ENCODE measurements around the gene FGFRL1.
"Not testable (repeated sequence)": the region's sequence is repeated elsewhere in the genome, so short reads cannot be mapped to it uniquely, and the experiment has no call there.

Gene FGFRL1

DNA sequence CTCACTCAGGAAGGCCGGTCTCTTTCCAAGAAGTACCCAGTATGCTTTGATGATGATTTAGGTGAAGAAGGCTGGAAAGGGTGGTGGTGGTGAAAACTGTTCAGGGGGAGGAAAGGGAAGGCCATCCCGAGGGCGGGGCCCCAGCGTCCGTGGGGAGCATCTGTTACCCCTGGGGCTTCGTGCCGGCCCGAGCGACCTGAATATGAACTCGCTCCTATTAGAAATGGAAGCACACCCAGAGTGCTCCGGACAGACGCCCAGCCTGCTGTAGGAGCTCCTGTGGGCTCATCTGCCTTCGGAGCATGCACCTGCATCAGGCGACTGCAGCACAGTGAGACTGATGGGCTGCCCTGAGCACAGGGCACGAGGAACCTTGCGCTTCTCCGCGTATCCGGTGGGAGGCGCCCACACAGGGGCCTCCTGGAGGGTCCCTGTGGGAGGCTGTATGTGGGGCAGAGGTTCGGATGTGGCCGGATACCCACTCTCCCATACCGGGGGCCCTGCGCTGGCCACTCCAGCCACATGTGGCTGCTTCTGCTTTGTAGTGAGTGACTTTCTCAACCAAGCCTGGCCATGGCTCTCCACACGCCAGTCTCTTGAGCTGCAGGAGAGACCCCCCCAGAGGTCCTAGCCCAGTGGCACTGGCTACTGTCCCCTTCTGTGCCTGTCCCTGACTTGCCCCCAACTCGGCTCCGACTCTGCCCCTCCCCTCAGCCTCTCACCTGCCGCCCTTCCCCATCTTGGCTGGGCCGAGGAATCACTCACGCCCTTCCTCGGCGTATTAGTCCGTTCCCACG lies 36.7 kb downstream of the FGFRL1 start:
- no peaks in the 10 kb centered on the region for H3K9me3 ChIP-seq (ENCODE audit: control insufficient read depth, low read length)
- peaks cover 49% of the 10 kb centered on the region for H3K4me1 ChIP-seq (ENCODE audit: control insufficient read depth, insufficient read depth, low read length)
- DNase-seq (ENCODE audit: low read depth): no peak
- no peaks in the 10 kb centered on the region for H3K36me3 ChIP-seq (ENCODE audit: control insufficient read depth, insufficient read depth, low read length, severe bottlenecking)
- no peaks in the 10 kb centered on the region for H3K27me3 ChIP-seq (replicated peaks; ENCODE audit: control insufficient read depth, insufficient read depth, low read length)
- H3K4me3 ChIP-seq (ENCODE audit: low read length): peak overlapping the region; percentile 59
- peak overlapping the region; percentile 81 for H3K9ac ChIP-seq (ENCODE audit: low read length)

DNA sequence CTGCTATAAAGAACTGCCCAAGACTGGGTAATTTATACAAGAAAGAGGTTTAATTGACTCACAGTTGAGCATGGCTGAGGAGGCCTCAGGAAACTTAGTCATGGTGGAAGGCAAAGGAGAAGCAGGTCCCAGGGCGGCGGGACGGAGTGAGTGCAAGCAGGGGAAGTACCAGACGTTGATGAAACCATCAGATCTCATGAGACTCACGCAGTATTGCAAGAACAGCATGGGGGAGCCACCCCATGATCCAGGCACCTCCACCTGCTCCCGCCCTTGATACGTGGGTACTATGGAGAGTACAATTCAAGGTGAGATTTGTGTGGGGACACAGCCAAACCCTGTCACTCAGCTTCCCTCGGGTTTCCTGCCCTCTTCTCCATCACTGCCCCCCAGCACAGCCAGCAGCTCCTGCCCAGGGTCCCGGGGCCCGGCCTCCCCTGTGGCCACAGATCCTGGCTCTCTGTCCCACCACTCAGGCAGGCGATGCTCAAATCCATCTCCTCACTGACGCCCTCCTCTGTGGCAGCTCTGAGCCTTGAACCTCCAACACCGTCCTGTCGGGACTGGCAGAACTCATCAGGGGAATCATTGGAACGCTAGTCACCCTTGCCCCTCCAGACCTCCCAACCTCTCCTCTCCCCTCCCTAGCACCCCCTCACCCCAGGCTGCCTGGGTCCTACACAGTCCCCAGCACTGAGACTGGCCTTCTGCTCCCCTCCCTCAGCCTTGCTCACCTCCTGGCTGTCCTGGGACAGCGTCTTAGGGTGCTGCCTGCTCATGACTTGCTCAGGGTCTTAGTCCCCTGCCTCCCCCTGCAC lies 37.6 kb downstream of the FGFRL1 start:
- DNase-seq (ENCODE audit: low read depth): no peak
- Histone ChIP-seq H3K27me3 (replicated peaks; ENCODE audit: control insufficient read depth, insufficient read depth, low read length) (no peaks in the 10 kb centered on the region), H3K36me3 (ENCODE audit: control insufficient read depth, insufficient read depth, low read length, severe bottlenecking) (no peaks in the 10 kb centered on the region), H3K4me1 (ENCODE audit: control insufficient read depth, insufficient read depth, low read length) (peaks cover 48% of the 10 kb centered on the region), H3K9ac (ENCODE audit: low read length) (no peak overlapping the region), H3K9me3 (ENCODE audit: control insufficient read depth, low read length) (no peaks in the 10 kb centered on the region), H3K4me3 (ENCODE audit: low read length) (no peak overlapping the region)

DNA sequence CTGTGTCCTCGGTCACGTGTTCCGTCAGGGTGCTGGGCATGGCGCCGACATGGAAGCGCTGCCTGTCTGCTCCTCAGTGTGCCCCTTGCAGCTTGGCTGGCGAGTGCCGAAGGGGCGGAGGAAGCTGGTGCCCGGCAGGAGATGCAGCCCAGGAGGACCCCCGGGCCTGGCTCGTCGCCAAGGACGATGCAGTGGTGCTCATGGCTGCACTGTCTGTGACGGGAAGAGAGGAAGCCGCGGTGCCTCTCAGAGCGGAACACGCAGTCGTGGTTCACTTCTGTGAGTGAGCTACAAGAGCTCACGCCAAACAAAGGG lies 38.1 kb downstream of the FGFRL1 start:
- no peak for DNase-seq (ENCODE audit: low read depth)
- Histone ChIP-seq H3K9ac (ENCODE audit: low read length) (no peak overlapping the region), H3K4me3 (ENCODE audit: low read length) (no peak overlapping the region), H3K27me3 (replicated peaks; ENCODE audit: control insufficient read depth, insufficient read depth, low read length) (no peaks in the 10 kb centered on the region), H3K36me3 (ENCODE audit: control insufficient read depth, insufficient read depth, low read length, severe bottlenecking) (no peaks in the 10 kb centered on the region), H3K4me1 (ENCODE audit: control insufficient read depth, insufficient read depth, low read length) (peaks cover 42% of the 10 kb centered on the region), H3K9me3 (ENCODE audit: control insufficient read depth, low read length) (no peaks in the 10 kb centered on the region)

DNA sequence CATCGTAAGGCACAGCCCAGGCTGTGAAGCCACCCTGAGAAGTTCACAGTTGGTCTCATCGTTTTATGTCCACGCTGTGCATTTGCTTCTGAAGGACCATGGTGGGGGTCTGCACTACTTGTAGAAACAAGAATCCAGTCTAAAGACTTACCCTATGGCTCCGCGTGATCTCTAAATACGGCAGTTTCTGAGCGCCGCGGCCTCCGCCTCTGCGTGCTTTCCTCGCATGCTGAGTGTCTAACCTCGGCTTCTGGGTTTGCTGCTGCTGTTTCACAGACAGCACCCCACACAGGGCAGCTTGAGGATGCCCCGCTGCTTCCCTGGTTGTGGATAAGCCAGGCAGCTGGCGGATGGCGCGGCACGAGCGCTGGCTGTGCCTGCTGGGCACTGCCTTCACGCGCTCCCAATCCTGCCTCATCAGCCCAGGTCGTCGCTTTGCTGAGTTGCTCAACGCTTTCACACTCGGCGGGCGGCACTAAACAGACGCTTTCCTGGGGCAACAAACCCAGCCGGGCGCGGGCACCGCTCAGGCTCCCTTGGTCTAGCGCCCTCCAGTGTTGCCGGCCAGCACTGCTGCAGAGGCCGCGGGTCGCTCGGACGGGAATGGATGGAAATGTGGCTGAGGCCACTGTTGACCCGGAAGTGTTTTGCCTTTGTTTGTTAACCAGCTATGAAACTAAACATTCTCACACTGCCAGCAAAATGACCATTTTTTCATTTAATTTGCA lies 39.2 kb downstream of the FGFRL1 start:
- H3K27me3 ChIP-seq (replicated peaks; ENCODE audit: control insufficient read depth, insufficient read depth, low read length): no peaks in the 10 kb centered on the region
- no peaks in the 10 kb centered on the region for H3K9me3 ChIP-seq (ENCODE audit: control insufficient read depth, low read length)
- H3K9ac ChIP-seq (ENCODE audit: low read length): no peak overlapping the region
- no peaks in the 10 kb centered on the region for H3K36me3 ChIP-seq (ENCODE audit: control insufficient read depth, insufficient read depth, low read length, severe bottlenecking)
- peaks cover 31% of the 10 kb centered on the region for H3K4me1 ChIP-seq (ENCODE audit: control insufficient read depth, insufficient read depth, low read length)
- no peak overlapping the region for H3K4me3 ChIP-seq (ENCODE audit: low read length)
- DNase-seq (ENCODE audit: low read depth): no peak

DNA sequence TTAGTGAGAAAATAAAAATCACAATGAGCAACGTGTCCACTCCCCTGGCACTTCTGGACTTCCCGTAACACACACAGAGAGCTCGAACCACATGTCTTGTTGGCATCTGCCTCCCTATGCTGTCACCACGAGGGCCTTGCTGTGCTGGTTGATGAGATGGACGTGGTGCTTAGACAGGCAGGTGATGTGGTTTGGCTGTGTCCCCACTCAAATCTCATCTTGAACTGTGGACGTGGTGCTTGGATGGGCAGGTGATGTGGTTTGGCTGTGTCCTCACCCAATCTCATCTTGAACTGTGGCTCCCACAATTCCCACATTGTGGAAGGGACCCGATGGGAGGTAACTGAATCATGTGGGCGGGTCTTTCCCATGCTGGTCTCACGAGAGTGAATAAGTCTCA lies 40.0 kb downstream of the FGFRL1 start:
- H3K4me3 ChIP-seq (ENCODE audit: low read length): no peak overlapping the region
- H3K9ac ChIP-seq (ENCODE audit: low read length): no peak overlapping the region
- H3K4me1 ChIP-seq (ENCODE audit: control insufficient read depth, insufficient read depth, low read length): peaks cover 31% of the 10 kb centered on the region
- no peaks in the 10 kb centered on the region for H3K9me3 ChIP-seq (ENCODE audit: control insufficient read depth, low read length)
- no peaks in the 10 kb centered on the region for H3K27me3 ChIP-seq (replicated peaks; ENCODE audit: control insufficient read depth, insufficient read depth, low read length)
- no peaks in the 10 kb centered on the region for H3K36me3 ChIP-seq (ENCODE audit: control insufficient read depth, insufficient read depth, low read length, severe bottlenecking)
- DNase-seq (ENCODE audit: low read depth): no peak

DNA sequence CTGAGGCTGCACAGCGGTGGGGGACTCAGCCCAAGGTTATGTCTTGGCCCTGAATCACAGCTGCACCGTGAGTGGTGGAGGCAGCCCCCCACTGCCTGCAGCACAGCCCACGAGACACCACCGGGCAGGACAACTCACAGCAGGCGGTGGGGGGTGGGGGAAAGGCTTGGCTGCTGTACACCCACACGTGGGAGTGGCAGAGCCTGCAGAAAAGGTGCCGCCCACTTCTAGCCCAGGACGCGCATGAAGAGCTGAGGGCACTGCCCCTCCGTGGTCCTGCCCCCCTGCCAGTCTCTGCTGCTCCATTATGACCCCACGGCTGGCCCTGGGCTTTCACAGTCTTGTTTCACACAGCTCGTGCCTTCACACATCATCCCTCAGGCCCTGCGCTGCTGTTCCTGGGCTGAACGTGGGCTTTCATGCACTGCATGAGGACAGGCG lies 40.8 kb downstream of the FGFRL1 start:
- H3K27me3 ChIP-seq (replicated peaks; ENCODE audit: control insufficient read depth, insufficient read depth, low read length): no peaks in the 10 kb centered on the region
- peak overlapping the region; percentile 16 for H3K9ac ChIP-seq (ENCODE audit: low read length)
- no peaks in the 10 kb centered on the region for H3K9me3 ChIP-seq (ENCODE audit: control insufficient read depth, low read length)
- H3K36me3 ChIP-seq (ENCODE audit: control insufficient read depth, insufficient read depth, low read length, severe bottlenecking): no peaks in the 10 kb centered on the region
- no peak overlapping the region for H3K4me3 ChIP-seq (ENCODE audit: low read length)
- H3K4me1 ChIP-seq (ENCODE audit: control insufficient read depth, insufficient read depth, low read length): peaks cover 26% of the 10 kb centered on the region
- DNase-seq (ENCODE audit: low read depth): no peak

DNA sequence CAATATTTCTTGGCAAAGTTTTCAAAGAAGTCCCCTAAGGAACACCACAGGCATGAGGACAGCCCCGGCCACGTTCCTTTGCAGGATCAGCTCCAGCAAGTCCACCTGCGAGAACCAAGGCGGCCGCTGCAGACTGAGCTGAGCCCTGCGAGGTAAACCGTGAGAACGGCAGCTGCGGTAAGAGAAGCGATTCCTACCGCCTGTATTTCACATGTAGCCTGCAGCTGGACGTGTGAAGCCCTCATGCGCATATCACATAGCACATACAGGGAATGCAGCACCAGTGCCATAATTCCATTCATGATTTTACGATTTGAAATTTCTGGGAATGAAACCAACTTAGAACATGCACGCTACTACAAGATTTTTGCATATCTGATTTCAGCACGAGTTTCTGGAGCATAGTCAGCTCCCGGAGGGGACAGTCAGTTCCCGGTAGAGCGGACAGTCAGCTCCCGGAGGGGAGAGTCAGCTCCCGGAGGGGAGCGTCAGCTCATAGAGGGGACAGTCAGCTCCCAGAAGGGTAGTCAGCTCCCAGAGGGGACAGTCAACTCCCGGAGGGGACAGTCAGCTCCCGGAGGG lies 41.7 kb downstream of the FGFRL1 start:
- Histone ChIP-seq H3K27me3 (replicated peaks; ENCODE audit: control insufficient read depth, insufficient read depth, low read length) (no peaks in the 10 kb centered on the region), H3K36me3 (ENCODE audit: control insufficient read depth, insufficient read depth, low read length, severe bottlenecking) (no peaks in the 10 kb centered on the region)

DNA sequence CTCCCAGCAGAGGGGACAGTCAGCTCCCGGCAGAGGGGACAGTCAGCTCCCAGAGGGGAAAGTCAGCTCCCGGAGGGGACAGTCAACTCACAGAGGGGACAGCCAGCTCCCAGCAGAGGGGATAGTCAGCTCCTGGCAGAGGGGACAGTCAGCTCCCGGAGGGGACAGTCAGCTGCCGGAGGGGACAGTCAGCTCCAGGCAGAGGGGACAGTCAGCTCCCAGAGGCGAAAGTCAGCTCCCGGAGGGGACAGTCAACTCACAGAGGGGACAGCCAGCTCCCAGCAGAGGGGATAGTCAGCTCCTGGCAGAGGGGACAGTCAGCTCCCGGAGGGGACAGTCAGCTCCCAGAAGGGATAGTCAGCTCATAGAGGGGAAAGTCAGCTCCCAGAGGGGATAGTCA lies 42.5 kb downstream of the FGFRL1 start:
- DNase-seq (ENCODE audit: low read depth); H3K27me3 ChIP-seq (replicated peaks; ENCODE audit: control insufficient read depth, insufficient read depth, low read length); H3K36me3 ChIP-seq (ENCODE audit: control insufficient read depth, insufficient read depth, low read length, severe bottlenecking); H3K9me3 ChIP-seq (ENCODE audit: control insufficient read depth, low read length): not testable (repeated sequence)
- Histone ChIP-seq H3K4me1 (ENCODE audit: control insufficient read depth, insufficient read depth, low read length) (peaks cover 20% of the 10 kb centered on the region), H3K4me3 (ENCODE audit: low read length) (peak overlapping the region; percentile 64), H3K9ac (ENCODE audit: low read length) (peak overlapping the region; percentile 73)

More for the DNA sequence above, 41.7 kb downstream of the FGFRL1 start:
- peak; percentile 93 for DNase-seq (ENCODE audit: low read depth)
- H3K9me3 ChIP-seq (ENCODE audit: control insufficient read depth, low read length): no peaks in the 10 kb centered on the region
- H3K9ac ChIP-seq (ENCODE audit: low read length): peak overlapping the region; percentile 73
- peak overlapping the region; percentile 64 for H3K4me3 ChIP-seq (ENCODE audit: low read length)
- H3K4me1 ChIP-seq (ENCODE audit: control insufficient read depth, insufficient read depth, low read length): peaks cover 20% of the 10 kb centered on the region

DNA sequence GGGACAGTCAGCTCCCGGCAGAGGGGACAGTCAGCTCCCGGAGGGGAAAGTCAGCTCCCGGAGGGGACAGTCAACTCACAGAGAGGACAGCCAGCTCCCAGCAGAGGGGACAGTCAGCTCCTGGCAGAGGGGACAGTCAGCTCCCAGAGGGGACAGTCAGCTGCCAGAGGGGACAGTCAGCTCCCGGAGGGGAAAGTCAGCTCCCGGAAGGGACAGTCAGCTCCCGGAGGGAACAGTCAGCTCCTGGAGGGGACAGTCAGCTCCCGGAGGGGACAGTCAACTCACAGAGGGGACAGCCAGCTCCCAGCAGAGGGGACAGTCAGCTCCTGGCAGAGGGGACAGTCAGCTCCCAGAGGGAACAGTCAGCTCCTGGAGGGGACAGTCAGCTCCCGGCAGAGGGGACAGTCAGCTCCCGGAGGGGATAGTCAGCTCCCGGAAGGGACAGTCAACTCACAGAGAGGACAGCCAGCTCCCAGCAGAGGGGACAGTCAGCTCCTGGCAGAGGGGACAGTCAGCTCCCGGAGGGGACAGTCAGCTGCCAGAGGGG lies 43.3 kb downstream of the FGFRL1 start:
- peaks cover 20% of the 10 kb centered on the region for H3K4me1 ChIP-seq (ENCODE audit: control insufficient read depth, insufficient read depth, low read length)
- H3K9me3 ChIP-seq (ENCODE audit: control insufficient read depth, low read length); H3K27me3 ChIP-seq (replicated peaks; ENCODE audit: control insufficient read depth, insufficient read depth, low read length); H3K9ac ChIP-seq (ENCODE audit: low read length); H3K36me3 ChIP-seq (ENCODE audit: control insufficient read depth, insufficient read depth, low read length, severe bottlenecking); DNase-seq (ENCODE audit: low read depth); H3K4me3 ChIP-seq (ENCODE audit: low read length): not testable (repeated sequence)

DNA sequence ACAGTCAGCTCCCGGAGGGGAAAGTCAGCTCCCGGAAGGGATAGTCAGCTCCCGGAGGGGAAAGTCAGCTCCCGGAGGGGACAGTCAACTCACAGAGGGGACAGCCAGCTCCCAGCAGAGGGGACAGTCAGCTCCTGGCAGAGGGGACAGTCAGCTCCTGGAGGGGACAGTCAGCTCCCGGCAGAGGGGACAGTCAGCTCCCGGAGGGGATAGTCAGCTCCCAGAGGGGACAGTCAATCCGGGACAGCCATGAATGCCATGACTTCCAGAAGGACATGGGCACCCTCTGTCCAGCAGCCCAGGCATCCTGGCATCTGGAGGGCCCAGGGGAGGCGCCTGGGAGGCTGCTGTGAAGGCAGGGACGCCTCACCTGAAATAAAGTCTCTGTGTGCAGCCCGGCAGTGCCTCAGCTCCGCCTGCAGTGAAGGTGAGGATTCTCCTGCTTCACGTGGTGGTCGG lies 43.8 kb downstream of the FGFRL1 start:
- H3K9ac ChIP-seq (ENCODE audit: low read length): peak overlapping the region; percentile 29

More for the DNA sequence above, 43.8 kb downstream of the FGFRL1 start:
- not testable (repeated sequence) for H3K36me3 ChIP-seq (ENCODE audit: control insufficient read depth, insufficient read depth, low read length, severe bottlenecking); DNase-seq (ENCODE audit: low read depth); H3K9me3 ChIP-seq (ENCODE audit: control insufficient read depth, low read length); H3K27me3 ChIP-seq (replicated peaks; ENCODE audit: control insufficient read depth, insufficient read depth, low read length)
- Histone ChIP-seq H3K4me3 (ENCODE audit: low read length) (peak overlapping the region; percentile 66), H3K4me1 (ENCODE audit: control insufficient read depth, insufficient read depth, low read length) (peaks cover 20% of the 10 kb centered on the region)

Data from adipocyte (in vitro differentiated cells).